Measurements from ENCODE around the gene PRRC2C. TPM values are rescaled to one million over a fixed set of nuclear protein-coding genes. Genes with fewer than 3 reads are reported as not detected.

The PRRC2C gene
- total and polyA plus RNA-seq, 2 donors (not counting 1 experiment from before 2014, with no cell fraction given): 48.5 to 50.4 TPM

DNA sequence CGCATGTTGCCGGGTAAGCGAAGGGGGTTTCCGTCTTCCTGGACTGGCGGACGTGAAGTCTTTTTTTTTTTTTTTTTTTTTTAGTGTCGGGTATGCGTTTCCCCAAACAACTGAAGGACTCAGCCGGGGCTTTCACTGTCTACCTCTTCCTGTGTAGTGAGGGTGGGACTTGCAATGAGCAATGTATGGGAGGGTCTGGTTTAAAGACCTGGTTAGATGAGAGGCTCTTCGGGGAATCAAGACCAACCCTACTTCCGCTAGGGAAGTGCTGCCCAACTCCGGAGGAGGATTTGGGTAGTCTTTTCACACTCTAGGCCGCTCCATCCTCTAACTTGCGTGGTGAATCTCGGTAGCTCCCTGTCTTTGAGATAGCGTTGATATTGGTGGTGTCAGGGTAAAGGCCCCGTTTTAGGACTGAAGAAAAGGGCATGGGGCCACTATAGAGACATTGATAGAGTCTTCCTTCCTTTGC, 754 bp downstream of the PRRC2C start:
- peaks cover under 1% of the 10 kb centered on the region for H3K36me3 ChIP-seq (ENCODE audit: control insufficient read depth, insufficient read depth, low read length)
- peak overlapping the region; percentile 100 for H3K9ac ChIP-seq (ENCODE audit: insufficient read depth, low read length)
- H3K27ac ChIP-seq (ENCODE audit: insufficient read depth, low read length): peak overlapping the region; percentile 99
- H3K79me2 ChIP-seq (ENCODE audit: control insufficient read depth, insufficient read depth, low read length): peaks cover 57% of the 10 kb centered on the region
- H3K4me2 ChIP-seq (ENCODE audit: extremely low read depth, insufficient read depth, low read length): peak overlapping the region; percentile 93
- H3K9me3 ChIP-seq (ENCODE audit: control insufficient read depth, insufficient read depth, low read depth, low read length): no peaks in the 10 kb centered on the region
- peak overlapping the region; percentile 10 for H2AFZ ChIP-seq (ENCODE audit: low read length)
- DNase-seq (ENCODE audit: low read depth in 2 of 2): peak; percentile 80 to 86
- no peaks in the 10 kb centered on the region for H3K27me3 ChIP-seq (ENCODE audit: control insufficient read depth, insufficient read depth, low read length)
- peaks cover 4% of the 10 kb centered on the region for H4K20me1 ChIP-seq (ENCODE audit: control insufficient read depth, extremely low read depth, insufficient read depth, low read length)
- H3K4me1 ChIP-seq (ENCODE audit: control insufficient read depth, extremely low read depth, insufficient read depth, low read length): peaks cover 6% of the 10 kb centered on the region
- no peak for TF ChIP-seq EZH2 (IDR thresholded peaks at IDR 0.05; ENCODE audit: low read length, missing control alignments)
- H3K4me3 ChIP-seq (replicated peaks in 1 of 4; ENCODE audit: control extremely low read depth in 1 of 4, insufficient read depth in 1 of 4, low read depth in 3 of 4, low read length in 4 of 4): peak overlapping the region; percentile 83 to 100 (median 96)

DNA sequence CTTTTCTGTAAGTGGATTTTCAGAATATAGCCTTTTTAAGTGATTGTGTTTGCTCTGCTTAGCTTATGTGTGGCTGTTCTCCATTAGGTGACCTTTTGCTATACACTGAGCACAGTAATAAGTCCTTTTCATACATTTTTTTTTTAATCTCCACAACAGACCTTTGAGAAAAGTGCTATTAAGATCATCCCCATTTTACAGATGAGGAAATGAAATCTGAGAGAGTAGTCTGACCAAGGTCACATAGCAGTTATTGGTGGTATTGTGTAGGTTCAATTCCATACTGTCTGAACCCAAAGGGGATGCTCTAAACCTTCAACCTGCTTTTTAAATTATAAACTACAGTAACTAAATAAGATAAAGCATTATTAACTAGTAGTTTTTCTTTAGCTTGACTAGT, 1.7 kb downstream of the PRRC2C start:
- H3K4me2 ChIP-seq (ENCODE audit: extremely low read depth, insufficient read depth, low read length): peak overlapping the region; percentile 93
- DNase-seq (ENCODE audit: low read depth in 2 of 2): no peak
- peaks cover 3% of the 10 kb centered on the region for H3K36me3 ChIP-seq (ENCODE audit: control insufficient read depth, insufficient read depth, low read length)
- peaks cover 67% of the 10 kb centered on the region for H3K79me2 ChIP-seq (ENCODE audit: control insufficient read depth, insufficient read depth, low read length)
- peak overlapping the region; percentile 99 for H3K27ac ChIP-seq (ENCODE audit: insufficient read depth, low read length)
- H3K27me3 ChIP-seq (ENCODE audit: control insufficient read depth, insufficient read depth, low read length): no peaks in the 10 kb centered on the region
- H3K4me3 ChIP-seq (replicated peaks in 1 of 4; ENCODE audit: control extremely low read depth in 1 of 4, insufficient read depth in 1 of 4, low read depth in 3 of 4, low read length in 4 of 4): peak overlapping the region; percentile 83 to 100 (median 96)
- peaks cover 6% of the 10 kb centered on the region for H3K4me1 ChIP-seq (ENCODE audit: control insufficient read depth, extremely low read depth, insufficient read depth, low read length)
- H3K9me3 ChIP-seq (ENCODE audit: control insufficient read depth, insufficient read depth, low read depth, low read length): no peaks in the 10 kb centered on the region
- TF ChIP-seq, protein P1, sequence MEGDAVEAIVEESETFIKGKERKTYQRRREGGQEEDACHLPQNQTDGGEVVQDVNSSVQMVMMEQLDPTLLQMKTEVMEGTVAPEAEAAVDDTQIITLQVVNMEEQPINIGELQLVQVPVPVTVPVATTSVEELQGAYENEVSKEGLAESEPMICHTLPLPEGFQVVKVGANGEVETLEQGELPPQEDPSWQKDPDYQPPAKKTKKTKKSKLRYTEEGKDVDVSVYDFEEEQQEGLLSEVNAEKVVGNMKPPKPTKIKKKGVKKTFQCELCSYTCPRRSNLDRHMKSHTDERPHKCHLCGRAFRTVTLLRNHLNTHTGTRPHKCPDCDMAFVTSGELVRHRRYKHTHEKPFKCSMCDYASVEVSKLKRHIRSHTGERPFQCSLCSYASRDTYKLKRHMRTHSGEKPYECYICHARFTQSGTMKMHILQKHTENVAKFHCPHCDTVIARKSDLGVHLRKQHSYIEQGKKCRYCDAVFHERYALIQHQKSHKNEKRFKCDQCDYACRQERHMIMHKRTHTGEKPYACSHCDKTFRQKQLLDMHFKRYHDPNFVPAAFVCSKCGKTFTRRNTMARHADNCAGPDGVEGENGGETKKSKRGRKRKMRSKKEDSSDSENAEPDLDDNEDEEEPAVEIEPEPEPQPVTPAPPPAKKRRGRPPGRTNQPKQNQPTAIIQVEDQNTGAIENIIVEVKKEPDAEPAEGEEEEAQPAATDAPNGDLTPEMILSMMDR (conservative IDR thresholded peaks at IDR 0.05 in 1 of 2, IDR thresholded peaks at IDR 0.05 in 1 of 2; ENCODE audit: low read depth in 1 of 2, low read length in 2 of 2): no peak
- TF ChIP-seq EZH2 (IDR thresholded peaks at IDR 0.05; ENCODE audit: low read length, missing control alignments): no peak
- H4K20me1 ChIP-seq (ENCODE audit: control insufficient read depth, extremely low read depth, insufficient read depth, low read length): peaks cover 4% of the 10 kb centered on the region
- no peak overlapping the region for H3K9ac ChIP-seq (ENCODE audit: insufficient read depth, low read length)
- H2AFZ ChIP-seq (ENCODE audit: low read length): no peak overlapping the region

DNA sequence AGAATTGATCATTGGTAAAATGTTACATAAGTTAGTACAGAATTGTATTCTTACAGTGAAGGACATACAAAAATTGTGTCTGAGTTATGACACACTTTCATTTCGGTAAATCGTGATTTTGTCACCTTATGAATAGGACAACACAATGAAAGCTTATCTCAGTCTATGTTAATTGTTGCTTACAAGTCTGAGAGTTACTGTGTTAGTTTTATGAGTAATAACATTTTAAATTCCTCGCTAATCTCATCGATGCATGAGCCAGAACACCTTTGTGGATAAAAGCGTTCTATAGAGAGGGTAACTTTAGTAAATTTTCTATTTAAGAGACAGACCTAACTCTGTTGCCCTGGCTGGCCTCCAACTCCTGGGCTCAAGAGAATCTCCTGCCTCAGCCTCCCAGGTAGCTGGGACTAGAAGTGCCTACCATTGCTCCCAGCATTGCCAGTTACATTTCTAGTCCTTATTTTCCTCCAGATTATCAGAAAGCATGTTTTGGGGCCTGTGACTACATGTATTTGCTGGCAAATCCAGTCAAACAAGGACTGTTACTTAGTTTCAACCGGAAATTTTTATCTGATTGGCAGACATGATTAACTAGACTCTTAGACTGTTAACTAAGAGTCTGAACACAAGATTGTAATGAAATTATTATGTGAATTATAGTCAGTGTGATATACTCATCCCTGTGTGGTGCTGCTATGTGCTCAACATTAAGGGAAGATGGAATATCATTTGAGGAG, 3.0 kb downstream of the PRRC2C start:
- Histone ChIP-seq H4K20me1 (ENCODE audit: control insufficient read depth, extremely low read depth, insufficient read depth, low read length) (peaks cover 7% of the 10 kb centered on the region), H3K9ac (ENCODE audit: insufficient read depth, low read length) (no peak overlapping the region), H3K27me3 (ENCODE audit: control insufficient read depth, insufficient read depth, low read length) (no peaks in the 10 kb centered on the region), H3K79me2 (ENCODE audit: control insufficient read depth, insufficient read depth, low read length) (peaks cover 79% of the 10 kb centered on the region), H3K27ac (ENCODE audit: insufficient read depth, low read length) (peak overlapping the region; percentile 8), H3K36me3 (ENCODE audit: control insufficient read depth, insufficient read depth, low read length) (peaks cover 3% of the 10 kb centered on the region), H3K9me3 (ENCODE audit: control insufficient read depth, insufficient read depth, low read depth, low read length) (no peaks in the 10 kb centered on the region), H3K4me3 (replicated peaks in 1 of 4; ENCODE audit: control extremely low read depth in 1 of 4, insufficient read depth in 1 of 4, low read depth in 3 of 4, low read length in 4 of 4) (peak overlapping the region in 2 of 4 experiments; percentile 11 to 12), H3K4me1 (ENCODE audit: control insufficient read depth, extremely low read depth, insufficient read depth, low read length) (peaks cover 6% of the 10 kb centered on the region), H2AFZ (ENCODE audit: low read length) (no peak overlapping the region), H3K4me2 (ENCODE audit: extremely low read depth, insufficient read depth, low read length) (peak overlapping the region; percentile 93)
- DNase-seq (ENCODE audit: low read depth in 2 of 2): peak in 1 of 2 donors; percentile 5
- TF ChIP-seq, protein P1 (conservative IDR thresholded peaks at IDR 0.05 in 1 of 2, IDR thresholded peaks at IDR 0.05 in 1 of 2; ENCODE audit: low read depth in 1 of 2, low read length in 2 of 2): no peak
- TF ChIP-seq EZH2 (IDR thresholded peaks at IDR 0.05; ENCODE audit: low read length, missing control alignments): no peak

Data from fibroblast of lung (primary cell).